Colon (tissue), 2 donors: Measurements from ENCODE around the gene CBFA2T2.

Experiments used
- FAIRE-seq: peaks from 2 replicates; lab custom pipeline; 2012; peaks lifted over from hg19 to GRCh38; lab: Jason Lieb, UNC
- donor health status: control.
- donor health status: control.

CBFA2T2 gene

DNA sequence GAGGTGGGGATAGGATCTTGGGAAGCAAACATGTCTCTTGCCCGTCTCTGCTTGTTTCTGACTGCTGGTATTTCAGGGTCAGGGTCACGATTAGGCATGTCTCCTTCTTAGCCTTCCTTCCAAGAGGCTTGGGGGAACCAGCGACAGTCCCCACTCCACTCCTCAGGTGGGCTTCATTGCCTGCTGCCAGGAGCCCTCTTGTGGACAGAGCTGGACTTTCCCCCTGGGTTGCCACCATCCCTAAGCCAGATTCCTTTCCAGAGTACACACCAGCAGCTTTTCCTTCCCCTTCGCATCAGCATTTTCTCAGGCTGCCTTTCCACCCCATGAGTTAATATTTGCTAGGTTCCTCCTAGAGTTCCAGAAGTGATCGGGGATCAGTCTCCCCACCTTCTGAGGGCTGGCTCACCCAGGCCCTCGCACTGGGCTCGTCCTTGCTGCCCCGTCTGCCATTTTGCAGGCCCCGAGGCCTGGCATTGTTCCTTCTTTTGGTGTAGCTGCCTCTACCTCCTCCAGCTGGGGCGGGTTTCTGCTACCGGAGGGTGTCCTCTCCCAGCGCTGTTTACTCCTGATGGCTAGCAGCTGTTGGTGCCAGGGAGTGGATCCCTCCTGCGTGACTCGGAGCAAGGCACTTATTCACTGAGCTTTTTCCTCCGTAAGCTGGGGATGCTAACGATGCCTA, 163.5 kb downstream of the CBFA2T2 start:
- FAIRE-seq: no peak

DNA sequence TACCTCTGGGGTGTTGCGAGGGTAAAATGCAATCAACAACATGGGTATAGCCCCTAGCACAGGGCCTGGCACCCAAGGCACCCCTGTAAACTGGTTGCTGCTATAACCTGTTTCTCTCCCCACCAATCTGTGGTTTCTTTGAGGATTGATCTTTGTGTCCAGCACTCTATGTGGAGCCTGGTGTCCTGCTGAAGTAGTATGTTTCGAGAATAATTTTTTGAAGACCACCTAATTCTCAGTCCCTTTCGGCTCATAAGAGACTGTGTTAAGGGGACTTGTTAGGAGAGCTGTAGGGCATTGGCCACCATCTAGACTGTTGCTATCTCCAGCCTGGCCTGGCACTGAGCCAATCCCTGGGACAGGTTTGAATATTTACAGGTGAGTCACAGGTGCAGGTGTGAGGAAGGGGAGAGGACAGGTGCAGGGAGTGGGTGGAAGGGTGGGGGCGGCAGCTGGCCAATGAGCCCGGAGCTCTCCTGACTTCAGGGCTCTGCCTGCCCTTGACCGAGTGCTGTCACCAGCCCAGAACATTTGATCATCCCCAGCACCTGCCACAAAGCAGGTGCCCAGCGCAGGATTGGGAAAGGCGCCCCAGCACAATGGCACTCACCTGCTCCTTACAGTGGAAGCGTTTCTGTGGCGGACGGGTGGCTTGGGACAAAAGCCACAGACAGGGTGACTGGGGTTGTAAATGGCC, 164.2 kb downstream of the CBFA2T2 start:
- no peak for FAIRE-seq

DNA sequence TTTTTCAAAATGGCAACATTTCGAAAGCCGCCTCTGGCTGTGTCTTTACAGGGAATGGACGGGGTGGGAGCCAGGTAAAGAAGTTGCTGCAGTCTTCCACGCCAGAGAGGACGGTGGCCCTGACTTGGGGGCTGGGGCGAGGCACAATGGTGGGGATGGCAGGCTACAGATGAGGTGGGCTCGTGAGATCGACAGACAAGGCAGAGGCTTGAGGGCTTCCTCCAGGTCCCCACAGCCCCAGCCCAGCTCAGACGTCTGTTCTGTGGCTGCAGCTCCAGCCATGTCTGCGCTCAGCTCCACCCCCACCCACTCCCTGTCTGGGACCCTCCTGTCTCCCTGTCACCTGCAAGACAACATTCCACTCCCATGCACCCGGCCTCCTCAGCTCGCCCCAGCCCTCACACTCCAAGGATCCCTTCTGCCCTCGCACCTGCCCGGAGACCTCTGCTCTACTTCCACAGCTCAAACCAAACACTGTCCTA, 164.8 kb downstream of the CBFA2T2 start:
- no peak for FAIRE-seq

DNA sequence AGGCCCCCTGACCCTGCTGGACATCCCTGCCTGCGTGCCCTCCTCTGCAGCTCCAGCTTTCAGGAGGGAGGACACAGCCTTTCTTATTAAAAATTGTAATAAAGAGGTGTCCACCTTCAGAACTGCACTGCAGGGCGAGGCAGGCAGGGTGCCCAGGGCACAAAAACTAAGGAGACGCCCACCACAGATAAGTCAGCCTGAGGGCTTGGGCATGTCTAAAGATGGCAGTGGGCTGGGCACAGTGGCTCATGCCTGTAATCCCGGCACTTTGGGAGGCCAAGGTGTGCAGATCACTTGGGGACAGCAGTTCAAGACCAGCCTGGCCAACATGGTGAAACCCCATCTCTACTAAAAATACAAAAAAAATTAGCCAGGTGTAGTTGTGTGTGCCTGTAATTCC, 165.3 kb downstream of the CBFA2T2 start:
- FAIRE-seq: no peak

DNA sequence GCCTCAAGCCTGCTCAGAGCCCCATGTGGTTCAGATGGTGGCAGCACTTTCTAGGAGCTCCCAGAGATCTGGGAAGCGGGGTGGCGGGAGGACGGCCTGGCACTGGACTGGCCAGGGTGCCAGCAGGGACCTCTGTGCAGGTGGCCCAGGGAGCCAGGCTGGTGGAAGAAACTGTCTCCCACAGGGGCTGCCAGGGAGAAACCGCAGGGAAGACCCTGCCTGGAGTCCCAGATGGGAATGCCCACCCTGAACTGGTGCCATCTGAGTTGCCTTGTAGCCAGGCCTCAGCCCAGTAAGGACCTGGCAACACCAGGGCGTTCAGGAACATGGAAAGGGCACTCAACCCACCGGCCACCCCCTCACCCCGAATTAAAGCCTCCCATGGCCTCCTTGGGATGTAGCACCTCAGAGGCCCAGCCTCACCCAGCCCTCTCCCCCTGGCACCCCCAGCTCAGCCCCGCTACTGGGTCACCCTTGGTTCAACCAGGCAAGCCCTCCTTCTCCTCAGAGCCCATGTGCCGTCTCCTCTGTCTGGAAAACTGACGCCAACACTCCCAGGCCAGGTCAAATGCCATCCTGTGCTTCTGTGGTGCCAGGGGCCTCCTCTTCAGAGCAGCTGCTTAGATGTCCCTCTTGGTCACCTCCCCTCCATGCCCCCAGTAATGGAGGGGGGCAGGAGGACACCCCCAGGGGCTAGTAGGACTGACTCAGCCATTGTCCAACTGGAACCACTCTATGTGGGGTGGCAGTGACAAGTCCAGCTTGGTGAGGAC, 166.3 kb downstream of the CBFA2T2 start:
- no peak for FAIRE-seq

DNA sequence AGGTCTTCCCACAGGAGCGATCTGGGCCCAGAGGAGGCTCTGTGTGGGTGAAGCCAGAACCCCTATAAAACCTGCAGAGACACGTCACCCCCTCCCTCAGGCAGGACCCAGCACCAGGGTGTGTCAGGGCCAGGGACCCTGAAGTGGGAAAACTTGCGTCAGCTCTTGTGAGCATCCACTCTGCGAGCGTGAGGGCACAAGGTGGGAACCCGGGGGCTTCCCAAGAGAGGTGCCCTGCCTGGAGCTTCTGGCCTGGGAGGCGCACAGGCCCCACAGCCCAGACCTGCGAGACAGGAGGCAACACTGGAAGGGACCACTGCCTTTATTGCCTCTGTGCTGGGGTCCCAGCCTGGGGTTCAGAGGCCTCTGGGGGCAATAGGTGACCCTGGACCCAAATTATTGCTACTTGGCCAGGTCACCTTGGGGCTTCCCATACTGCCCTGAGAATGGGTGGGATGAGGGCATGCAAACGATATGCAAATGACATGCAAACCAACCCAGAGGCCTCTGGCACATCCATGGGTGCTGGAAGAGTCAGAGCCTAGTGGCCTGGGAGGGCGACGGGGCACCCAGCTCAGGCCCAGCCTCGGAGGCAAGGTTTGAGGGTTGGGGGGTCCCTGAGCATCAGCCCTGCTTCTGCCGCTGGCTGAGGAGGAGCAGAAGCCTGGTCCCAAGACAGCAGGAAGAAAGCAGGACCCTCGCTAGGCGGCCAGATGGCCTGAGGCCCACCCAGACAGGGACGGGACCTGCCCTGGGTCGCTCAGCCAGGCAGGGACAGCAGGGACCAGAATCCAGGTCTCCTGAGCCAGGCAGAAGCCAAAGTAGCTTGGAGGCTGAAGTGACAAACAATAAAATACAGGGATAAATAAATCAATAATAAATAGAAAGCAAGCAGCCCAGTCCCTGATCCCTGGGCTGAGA, 167.1 kb downstream of the CBFA2T2 start:
- no peak for FAIRE-seq

DNA sequence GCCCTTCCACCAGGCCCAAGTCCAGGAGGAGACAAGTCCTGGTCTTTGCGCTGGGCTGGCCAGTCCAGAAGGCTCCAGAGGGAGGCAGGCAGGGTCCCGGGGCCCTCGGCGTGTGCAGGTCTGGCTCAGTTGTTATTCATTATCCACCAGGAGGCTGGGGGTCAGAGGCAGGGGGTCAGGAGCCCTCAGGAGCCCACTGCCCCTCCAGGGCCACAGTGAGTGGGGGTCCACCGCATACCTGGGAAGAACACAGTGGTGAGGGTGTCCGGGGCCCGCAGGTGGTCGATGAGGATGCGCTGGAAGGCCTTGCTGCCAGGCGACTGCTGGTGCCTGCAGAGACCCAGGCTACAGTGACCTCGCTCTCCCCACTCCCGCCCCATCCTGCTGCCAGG, 167.8 kb downstream of the CBFA2T2 start:
- no peak for FAIRE-seq

DNA sequence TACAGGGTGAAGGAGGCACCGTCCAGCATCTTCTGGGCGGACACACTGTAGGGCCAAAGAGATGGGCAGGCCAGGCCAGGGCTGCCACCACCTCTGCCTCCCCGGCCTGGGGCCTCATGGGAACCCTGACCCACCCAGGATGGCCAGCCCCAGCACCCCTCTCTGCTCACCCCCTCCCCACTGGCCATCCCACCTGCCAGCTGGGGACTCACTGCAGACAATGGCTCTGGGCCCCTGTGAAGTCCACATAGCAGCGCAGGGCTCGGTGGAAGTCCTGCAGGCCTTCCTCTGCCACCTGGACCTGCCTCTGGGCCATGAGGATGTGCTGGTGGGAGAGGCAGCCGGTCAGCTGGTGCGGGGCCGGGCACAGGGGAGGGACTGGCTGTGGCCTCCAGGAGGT, 168.6 kb downstream of the CBFA2T2 start:
- FAIRE-seq: no peak

DNA sequence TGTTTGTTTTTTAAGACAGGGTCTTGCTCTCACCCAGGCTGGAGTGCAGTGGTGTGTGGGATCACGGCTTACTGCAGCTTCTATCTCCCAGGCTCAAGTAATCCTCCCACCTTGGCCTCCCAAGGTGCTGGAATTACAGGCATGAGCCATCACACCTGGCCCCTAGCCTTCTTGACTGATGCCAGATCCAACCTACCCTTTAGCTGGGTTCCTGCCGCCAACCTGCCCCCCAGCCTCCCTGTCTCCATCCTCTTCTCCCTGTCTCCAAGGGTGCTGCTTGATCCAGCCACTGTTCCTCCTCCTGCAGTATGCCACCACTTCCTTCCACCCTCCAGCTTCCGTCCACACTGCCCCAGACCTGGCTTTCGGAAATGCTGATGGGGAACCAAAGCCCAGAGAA, 169.0 kb downstream of the CBFA2T2 start:
- no peak for FAIRE-seq

DNA sequence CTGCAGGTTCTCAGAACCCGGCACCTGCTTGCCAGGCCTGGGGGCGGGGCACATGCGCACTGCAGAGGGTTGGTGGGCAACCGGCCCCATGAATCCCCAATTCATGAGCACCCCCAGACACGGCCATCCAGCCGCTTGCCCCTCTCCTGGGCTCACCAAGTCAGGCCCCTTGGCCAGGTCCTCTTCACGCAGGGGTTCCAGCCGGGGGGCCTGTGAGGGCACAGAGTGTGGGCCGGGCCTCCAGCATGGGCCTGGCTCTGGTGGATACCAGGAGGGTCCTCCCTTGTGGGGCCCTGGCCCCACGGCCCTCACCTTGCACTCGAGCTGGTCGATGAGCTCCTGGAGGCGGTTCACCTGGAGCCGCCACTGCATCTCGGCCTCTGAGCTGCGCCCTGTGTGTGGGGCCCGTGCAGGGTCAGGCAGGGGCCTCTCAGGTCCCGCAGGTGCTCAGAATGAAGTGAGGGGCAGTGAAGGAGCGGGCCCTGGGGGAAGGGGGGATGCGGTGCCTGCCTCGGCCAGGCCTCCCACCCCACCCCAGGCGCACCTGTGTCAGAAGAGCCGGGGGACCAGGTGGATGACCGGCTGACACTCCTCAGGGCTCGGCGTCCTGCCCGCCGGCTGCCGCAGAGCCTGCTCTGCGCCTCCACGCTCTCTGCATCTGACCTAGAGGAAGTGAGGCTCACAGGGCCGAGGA, 169.6 kb downstream of the CBFA2T2 start:
- FAIRE-seq: no peak

DNA sequence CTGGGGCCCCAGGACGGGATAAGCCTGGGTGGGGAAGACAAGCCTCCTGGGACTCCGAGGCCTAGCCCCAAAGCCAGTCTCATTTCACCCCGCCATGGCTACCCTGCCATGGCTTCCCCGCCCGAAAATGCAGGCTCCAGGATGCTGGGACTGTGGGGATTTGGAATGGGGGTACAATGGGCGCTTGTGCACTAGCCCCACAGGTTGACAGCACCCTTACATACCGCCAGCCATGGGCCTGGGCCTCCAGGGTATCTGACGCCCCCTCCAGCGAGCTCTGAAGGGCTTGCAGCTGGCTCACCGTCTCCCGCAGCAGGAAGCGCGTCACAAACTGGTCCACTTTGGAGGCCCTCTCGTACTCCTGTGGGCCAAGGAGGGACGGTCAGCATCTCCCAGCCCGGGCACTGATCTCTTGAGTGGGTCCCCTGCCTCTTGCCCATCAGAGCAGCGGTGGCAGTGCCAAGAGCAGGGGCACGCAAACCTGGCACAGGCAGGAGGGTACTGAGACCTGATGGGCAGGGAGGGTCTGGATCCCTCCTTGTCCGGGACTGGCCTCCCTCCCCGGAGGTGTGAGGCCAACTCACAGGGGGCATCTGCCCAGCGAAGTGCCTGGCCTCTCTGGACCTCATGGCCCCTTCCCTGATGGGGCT, 170.3 kb downstream of the CBFA2T2 start:
- FAIRE-seq: no peak

DNA sequence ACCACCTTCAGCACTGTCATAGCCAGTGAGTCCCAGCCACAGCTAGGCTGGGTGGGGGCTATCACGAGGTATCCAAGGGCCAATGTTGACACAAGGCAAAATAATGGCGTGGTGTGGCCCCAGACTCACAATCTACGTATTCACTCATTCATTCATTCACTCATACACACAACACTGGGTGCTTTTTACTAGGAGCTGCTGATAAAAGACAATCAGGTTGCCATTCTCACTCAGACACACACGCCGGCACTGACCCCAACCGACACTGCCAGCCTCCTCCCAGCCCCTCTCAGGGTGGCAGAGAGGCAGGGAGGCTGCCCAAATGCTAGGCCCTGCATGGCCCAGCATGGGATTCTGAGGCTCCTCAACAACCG, 170.8 kb downstream of the CBFA2T2 start:
- FAIRE-seq: no peak

DNA sequence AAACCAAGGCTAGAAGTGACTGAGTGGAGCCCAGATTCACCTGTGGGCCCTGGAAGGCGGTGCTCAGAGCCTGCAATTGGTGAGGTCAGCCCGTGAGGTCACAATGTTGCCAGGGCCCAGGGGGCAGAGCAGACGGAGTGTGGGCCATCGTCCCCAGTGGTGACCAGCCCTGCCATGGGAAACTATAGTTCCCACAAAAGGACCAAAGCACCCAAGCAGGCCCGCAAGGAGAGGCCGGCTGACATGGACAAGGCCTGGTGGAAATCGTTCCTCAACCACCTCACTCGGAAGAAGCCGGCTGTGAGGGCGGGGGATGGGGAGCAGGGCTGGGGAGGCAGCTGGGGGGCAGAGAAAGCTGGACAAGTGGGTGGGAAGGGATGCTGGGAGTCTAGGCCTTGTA, 172.3 kb downstream of the CBFA2T2 start, which contains the start of gene C20orf144:
TSS of gene C20orf144 (plus strand) at position 156 of the 400 bp plus-strand sequence. CDS start at position 175, 19 bp downstream.
- FAIRE-seq: no peak

DNA sequence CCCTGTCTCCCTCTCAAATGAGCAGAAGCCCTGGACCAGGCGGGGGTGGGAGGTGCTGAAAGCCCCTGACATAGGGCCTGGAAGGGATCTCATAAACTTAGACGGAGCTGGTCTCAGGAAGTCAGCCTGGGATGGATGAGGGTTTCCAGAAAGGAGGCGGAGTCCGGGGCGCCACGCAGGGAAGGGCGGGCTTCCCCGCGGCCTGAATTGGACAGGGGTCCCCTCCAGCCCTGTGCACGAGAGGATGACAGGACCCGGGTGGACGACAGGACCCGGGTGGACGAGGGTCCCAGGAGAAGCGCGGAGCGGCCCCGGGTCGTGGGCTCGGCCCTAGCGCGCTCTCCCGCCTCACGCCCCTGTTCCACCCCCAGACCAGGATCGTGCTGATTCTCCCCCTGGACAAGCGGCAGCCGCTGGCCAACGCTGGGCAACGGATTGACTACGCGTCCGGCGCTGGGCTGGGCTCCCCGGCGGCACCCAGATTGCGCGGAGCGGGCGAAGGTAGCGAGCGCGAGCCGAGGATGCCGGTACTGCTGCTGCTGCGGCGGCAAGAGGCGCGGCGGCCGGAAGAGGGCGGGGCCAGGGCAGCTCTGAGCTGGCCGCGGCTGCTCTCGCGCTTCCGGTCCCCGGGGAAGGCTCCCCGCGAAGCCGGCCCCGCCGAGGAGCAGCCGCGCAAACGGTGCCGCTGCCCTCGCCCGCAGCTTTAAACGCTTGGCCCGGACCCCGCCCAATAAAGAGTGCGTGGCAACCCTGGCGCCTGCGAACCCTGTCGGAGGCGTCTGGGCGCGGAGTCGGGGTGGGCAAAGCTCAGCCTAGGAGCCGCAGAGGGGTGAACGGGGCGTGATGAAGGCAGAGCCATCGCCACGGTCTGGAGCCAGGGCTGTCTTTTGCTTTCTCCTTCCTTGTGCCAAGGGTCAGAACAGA, 173.5 kb downstream of the CBFA2T2 start:
- FAIRE-seq: no peak

DNA sequence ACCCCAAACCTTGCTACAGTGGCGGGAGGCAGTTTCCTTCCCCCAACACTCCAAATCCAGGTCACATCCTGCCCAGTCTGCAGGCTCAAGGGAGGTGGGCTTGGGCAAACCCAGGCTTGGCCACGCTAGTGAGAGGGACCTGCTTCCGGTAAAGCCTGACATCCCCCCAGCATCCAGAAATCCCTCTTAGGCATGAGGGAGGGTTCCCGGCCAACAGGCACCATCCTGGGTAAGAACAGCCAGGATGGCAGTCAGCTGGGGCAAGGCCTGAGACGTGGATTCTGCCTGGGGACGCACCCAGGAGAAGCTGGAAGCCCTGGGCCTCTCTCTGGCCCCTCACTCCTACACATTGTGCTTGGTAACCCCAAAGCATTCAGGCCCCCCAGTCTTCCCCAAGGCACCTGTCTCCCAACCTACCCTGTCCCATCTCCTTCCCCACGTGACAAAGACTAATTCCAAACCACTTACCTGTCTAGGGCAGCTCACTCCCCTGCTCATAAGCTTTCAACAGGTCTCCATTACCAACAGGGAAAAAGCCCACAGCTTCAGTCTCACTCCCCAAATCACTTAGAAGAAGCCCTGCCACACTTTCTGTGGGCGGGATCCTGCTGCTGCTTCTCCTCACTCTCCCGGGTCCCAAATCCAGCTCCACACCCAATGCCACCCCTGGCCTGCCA, 174.3 kb downstream of the CBFA2T2 start:
- FAIRE-seq: no peak

DNA sequence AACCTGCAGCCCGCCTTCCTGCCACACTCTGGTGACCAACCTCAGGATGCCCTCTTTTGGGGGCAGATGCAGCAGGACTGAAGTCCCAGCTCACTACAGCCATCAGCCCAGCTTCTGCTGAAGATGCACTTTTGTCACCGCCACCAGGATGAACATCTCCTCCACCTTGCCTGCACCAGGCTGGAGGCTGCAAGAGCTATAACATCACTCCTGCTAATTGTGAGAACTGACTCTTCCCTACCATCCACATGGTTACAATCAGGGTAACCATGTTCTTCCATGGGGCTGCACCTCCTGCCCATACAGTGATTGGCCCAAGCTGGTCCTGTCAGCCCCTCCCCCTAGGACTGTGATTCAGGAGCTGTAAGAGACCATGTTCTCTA, 174.9 kb downstream of the CBFA2T2 start:
- FAIRE-seq: no peak

DNA sequence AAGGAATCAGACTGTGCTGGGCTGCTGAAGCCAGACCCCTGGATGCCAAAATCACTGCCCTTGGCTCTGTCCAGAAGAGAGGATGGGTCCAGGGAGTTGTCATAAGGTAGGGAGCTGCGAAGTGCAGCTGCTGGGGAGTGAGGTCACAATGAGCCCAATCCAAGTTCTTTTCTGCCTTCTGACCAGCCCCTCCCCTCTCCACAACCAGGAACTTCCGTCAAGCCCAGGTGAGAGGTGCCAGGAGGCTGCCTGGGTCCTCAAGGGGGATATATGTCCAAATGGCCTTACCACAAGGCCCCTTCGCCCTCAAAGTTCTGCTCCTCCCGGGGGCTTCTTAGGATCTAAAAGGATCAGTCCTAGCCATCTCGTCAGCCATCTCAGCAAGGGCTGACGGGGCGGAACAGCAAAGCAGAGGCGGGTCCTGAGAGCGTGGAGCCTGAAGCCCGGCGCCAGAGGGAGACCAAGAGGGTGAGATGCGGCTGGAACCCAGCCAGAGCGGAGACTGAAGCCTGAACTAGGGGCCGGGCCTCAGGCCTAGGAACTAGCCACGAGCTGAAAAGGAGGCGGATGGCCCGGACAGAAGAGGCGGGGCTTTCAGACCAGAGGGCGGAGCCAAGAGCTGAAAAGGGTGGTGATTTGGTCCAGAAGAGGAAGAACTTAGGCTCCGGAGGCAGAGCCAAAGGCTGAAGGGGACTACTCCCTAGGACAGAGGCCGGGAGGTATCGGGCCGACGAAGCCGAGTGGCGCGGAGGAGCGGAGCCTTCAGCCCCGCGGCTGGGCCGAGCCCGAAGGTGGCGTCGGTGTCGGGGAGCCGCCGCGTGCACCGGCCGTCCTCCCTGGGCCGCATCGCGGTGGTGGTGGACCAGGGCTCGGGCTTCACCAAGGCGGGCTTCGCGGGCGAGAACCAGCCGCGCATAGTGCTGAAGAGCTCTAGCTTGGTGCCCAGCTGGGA, 176.7 kb downstream of the CBFA2T2 start, which contains the start of gene ACTL10:
TSS of gene ACTL10 (plus strand) at position 651 of the 952 bp plus-strand sequence. CDS start 555 bp downstream, outside the sequence.
- no peak for FAIRE-seq

DNA sequence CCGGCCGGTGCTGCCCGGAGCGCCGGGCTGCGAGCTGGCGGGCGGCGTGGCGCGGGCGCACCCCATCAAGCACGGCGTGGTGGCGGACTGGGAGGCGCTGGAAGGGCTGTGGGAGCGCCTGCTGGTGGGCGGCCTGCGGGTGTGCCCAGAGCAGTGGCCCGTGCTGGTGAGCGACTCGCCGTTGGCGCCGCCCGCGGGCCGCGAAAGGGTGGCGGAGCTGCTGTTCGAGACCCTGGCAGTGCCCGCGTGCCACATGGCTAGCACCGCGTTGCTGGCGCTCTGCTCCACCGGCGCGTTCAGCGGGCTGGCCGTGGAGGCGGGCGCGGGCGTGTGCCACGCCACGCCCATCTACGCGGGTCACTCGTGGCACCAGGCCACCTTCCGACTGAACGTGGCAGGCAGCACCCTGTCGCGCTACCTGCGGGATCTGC, 177.4 kb downstream of the CBFA2T2 start:
- FAIRE-seq: no peak
